Central memory CD4-positive, alpha-beta T cell (primary cell): ENCODE results near the gene UBL3.

ENCODE experiments used
- DNase-seq: peaks from one replicate; pipeline ENCODE4 v3.0.0; 2022
- total RNA-seq, 3 experiments: gene quantifications; one replicate each; lab custom pipeline; 2026; lab: John Stamatoyannopoulos, UW

The UBL3 gene
- total RNA-seq, result 53.1 to 142 (median 83.7) reads per million in 3 experiments

- peak; percentile 92 for DNase-seq
These were observed at the start of gene UBL3 for GRCh38 chr13:29850213-29850898. Gene UBL3 (minus strand): TSS chr13:29850617. CDS start chr13:29849538, 1,079 bp downstream.

- no peak for DNase-seq
These were observed 46.7 kb upstream of the UBL3 start for GRCh38 chr13:29897102-29897501.

GRCh38 chr13:29893438-29893837, 43.0 kb upstream of the UBL3 start:
- no peak for DNase-seq

- DNase-seq, result no peak
These were observed 41.7 kb upstream of the UBL3 start for GRCh38 chr13:29892151-29892550.

- no peak for DNase-seq
These were observed 38.7 kb upstream of the UBL3 start for GRCh38 chr13:29889111-29889510.

- DNase-seq, result no peak
These were observed 37.9 kb upstream of the UBL3 start for GRCh38 chr13:29888306-29888705.

- DNase-seq, result no peak
These were observed 37.3 kb upstream of the UBL3 start for GRCh38 chr13:29887686-29888085.

- DNase-seq, result no peak
These were observed 36.7 kb upstream of the UBL3 start for GRCh38 chr13:29887030-29887557.

- peak; percentile 4 for DNase-seq
These were observed 36.0 kb upstream of the UBL3 start for GRCh38 chr13:29886446-29886845.

- DNase-seq, result no peak
These were observed 35.6 kb upstream of the UBL3 start for GRCh38 chr13:29885989-29886388.

- DNase-seq, result no peak
These were observed 34.4 kb upstream of the UBL3 start for GRCh38 chr13:29884671-29885430.

- no peak for DNase-seq
These were observed 33.6 kb upstream of the UBL3 start for GRCh38 chr13:29883941-29884518.

GRCh38 chr13:29882076-29882475, 31.7 kb upstream of the UBL3 start:
- no peak for DNase-seq

GRCh38 chr13:29878101-29878500, 27.7 kb upstream of the UBL3 start:
- DNase-seq, result no peak

GRCh38 chr13:29877456-29878078, 27.1 kb upstream of the UBL3 start:
- no peak for DNase-seq

- DNase-seq, result no peak
These were observed 25.2 kb upstream of the UBL3 start for GRCh38 chr13:29875646-29876045.

GRCh38 chr13:29868581-29868980, 18.2 kb upstream of the UBL3 start:
- no peak for DNase-seq

GRCh38 chr13:29865934-29866333, 15.5 kb upstream of the UBL3 start:
- DNase-seq, result no peak

GRCh38 chr13:29861694-29862110, 11.3 kb upstream of the UBL3 start:
- DNase-seq, result no peak

GRCh38 chr13:29859971-29860370, 9.6 kb upstream of the UBL3 start:
- DNase-seq, result no peak

GRCh38 chr13:29858667-29859066, 8.2 kb upstream of the UBL3 start:
- DNase-seq, result no peak

- no peak for DNase-seq
These were observed 7.8 kb upstream of the UBL3 start for GRCh38 chr13:29858231-29858630.

GRCh38 chr13:29857085-29857484, 6.7 kb upstream of the UBL3 start:
- DNase-seq, result no peak
